GM20000 (cell line): ENCODE measurements around the gene DCAF12.

Experiments used
- DNase-seq: peaks from one replicate; pipeline ENCODE4 v3.0.0; 2012; ENCODE audit warnings: low spot score
- TF ChIP-seq, protein P1 (sequence below): IDR thresholded peaks from 2 replicates; pipeline ENCODE4 v1.5.1; 2012; ENCODE audit warnings: mild to moderate bottlenecking, control low read depth; ENCODE audit errors: extremely low read depth, missing control alignments

Gene DCAF12

DNA sequence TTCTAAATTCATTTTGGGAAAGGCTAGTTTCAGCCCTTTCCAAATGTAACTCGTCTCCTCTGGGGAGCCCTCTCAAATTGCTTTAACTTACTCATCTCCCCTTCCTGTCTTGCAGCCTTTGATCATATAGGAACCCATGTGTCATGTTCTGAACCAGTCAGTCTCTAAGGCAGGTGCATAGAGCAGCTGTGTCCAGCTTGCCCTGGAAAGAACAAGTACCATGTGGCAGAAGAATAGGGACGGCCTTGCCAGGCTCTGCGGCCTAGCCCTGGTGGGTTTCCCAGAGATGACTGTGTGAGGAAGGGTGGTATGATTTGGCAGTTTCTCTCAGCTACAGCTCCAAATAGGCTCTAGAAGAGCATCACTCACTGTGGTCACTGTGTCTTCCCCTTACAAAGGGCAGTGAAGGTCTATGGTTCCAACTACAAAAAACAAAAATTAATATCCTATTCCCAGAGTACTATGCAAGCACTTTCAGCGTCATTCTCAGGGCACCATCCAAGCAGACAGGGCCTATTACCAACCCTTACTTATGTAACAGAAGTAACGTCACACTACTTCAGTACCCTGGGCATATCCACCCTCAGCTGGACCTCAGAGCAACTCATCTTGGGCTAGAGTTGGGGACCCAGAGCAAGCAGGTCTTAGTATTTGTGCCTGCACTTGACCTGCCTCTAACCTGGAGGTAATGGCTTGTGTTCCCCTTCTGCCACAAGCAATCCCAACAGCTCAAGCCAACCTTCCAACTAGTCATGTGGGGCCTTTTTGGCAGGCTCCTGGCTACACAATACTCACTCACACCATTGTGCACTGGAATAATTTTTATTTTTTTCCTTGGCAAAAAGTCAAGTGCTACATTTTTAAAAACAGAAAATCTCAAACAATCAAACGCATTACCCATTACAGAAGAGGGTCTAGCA lies 40.7 kb downstream of the DCAF12 start:
- TF ChIP-seq, protein P1, sequence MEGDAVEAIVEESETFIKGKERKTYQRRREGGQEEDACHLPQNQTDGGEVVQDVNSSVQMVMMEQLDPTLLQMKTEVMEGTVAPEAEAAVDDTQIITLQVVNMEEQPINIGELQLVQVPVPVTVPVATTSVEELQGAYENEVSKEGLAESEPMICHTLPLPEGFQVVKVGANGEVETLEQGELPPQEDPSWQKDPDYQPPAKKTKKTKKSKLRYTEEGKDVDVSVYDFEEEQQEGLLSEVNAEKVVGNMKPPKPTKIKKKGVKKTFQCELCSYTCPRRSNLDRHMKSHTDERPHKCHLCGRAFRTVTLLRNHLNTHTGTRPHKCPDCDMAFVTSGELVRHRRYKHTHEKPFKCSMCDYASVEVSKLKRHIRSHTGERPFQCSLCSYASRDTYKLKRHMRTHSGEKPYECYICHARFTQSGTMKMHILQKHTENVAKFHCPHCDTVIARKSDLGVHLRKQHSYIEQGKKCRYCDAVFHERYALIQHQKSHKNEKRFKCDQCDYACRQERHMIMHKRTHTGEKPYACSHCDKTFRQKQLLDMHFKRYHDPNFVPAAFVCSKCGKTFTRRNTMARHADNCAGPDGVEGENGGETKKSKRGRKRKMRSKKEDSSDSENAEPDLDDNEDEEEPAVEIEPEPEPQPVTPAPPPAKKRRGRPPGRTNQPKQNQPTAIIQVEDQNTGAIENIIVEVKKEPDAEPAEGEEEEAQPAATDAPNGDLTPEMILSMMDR, result no peak
- DNase-seq, result no peak

DNA sequence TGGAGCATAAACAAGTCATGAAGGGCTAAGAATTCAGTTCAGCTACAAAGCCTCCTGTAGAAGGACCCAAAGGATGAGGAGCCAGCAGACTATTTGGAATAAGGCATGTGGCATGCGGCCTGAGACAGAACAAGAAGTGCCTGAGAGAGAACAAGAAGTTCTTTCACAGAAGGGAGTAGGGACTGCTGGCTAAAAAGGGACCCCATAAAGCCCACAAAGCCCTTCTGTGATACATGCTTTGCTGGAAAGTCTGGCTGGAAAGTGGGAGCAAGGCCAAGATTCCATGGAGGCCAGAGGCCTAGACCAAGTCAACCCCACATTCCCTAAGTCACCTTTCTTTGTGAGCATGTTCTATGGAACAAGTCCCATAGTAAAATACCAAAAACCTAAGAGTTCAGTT lies 41.9 kb downstream of the DCAF12 start:
- DNase-seq, result no peak
- TF ChIP-seq, protein P1, result no peak

DNA sequence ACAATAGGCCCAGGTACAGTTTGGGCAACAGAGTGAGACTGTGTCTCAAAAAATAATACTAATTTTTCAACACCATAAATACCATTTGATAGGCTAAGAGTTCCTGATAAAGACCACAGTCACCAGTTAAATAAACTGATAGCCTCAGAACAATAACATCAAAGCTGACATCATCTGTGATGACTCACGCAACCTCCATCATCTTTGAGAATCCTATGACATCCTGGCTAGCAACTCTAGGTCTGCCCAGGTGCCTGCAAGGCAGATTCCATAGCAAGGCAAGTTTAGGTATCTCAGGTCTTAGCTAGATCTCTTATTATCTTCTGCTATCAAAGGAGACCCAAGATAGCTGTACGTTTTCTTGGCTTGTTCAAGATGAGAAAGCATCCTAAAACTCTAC lies 47.3 kb downstream of the DCAF12 start:
- TF ChIP-seq, protein P1, result no peak
- no peak for DNase-seq

DNA sequence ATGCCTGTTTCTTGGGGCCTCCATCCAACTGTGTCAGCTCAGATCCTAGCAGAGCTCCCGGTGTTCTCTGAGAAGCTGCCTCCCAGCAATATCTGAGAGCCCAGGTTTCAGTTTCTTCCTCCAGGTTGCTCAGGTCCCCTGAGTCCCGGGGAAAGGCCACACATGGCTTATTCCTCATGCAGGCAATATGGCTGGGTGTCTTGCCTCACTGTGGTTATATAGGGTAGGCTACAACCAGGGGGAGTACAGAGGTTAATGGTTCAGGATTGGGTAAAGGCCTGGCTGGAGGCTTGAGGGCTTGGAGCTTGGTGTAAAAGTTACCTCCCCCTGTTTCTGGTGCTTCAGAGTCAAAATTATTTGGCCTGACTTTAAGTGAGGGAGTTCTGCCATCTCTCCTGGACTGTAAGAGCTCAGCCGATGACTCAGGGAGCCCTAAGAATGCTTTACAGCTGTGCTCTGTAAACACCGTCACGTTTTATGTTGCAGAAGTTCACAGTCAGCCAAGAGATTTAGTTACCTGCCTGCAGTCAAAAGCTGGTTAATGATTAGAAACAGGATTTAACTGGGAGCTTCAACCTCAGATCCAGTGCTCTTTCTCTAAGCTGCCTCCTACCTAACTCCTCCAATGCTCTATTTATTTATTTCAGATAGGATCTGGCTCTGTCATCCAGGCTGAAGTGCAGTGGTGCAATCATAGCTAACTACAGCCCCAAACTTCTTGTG lies 53.5 kb downstream of the DCAF12 start:
- no peak for DNase-seq

DNA sequence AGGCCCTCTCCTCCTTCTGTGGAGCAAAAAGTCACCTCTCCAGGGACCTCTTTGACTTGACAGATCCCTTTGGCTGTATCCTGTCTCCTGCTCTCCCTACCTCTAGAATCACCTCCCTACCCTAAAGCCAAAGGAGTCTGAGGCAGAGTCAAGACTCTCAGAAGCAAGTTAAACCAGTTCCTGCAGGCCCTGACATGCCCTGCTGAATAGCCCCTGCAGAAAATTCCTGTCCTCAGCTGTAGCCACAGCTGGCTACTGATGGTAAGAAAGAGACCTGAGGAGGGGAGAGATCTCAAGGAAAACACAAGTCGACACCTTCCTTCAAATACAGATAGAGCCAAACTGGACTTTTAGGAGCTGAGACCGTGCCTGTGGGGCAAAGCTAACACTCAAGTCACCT lies 54.1 kb downstream of the DCAF12 start:
- DNase-seq, result no peak
- TF ChIP-seq, protein P1, result no peak

More for the DNA sequence above, 53.5 kb downstream of the DCAF12 start:
- TF ChIP-seq, protein P1, result no peak

DNA sequence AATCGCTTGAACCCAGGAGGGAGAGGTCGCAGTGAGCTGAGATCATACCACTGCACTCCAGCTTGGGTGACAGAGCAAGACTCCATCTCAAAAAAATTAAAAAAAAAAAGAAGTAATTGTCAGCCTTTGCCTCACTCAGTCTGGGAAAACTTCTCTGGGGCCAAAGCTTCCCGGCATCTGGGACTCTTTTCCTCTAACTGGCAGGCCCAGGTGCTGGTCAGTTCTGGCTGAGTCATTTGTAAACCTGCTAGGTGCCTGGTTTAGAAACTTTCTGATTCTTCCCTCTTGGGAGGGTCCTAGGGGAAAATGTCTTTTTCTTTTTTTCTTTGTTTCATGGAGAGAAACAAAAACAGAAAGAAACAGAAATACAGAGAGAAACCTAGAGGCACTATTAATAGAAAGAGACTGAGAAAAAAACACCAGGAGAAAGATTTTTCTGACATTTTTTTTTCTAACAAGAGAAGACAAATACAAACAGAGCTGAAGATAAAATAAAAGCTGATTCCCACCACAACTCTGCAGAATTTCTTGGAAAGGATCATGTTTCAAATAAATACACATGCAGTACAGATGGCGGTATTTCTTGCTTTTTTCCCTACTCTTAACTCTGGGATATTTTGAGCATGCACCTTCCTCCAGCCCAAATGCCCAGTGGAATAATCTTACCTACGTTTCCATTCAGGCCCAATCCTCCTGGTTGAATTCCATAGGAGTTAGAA lies 55.7 kb downstream of the DCAF12 start:
- no peak for DNase-seq
- TF ChIP-seq, protein P1, result no peak
